ACC112 (cell line): ENCODE measurements around the gene WDR20.

Experiments
- H2AFZ ChIP-seq: fragments of 200-600 bp; sonication (generic); one replicate; pipeline ENCODE4 v1.6.0; 2017; ENCODE audit warnings: antibody characterized with exemption, low read length; ENCODE audit not compliant: unreplicated experiment
- H3K27ac ChIP-seq: fragments of 200-600 bp; sonication (generic); 2 replicates; pipeline ENCODE4 v1.5.1; 2014; ENCODE audit warnings: low read depth, mild to moderate bottlenecking, antibody characterized with exemption, low read length, moderate library complexity
- H3K27me3 ChIP-seq: fragments of 200-600 bp; sonication (generic); 2 replicates; pipeline ENCODE4 v1.6.1; 2014; ENCODE audit warnings: mild to moderate bottlenecking, antibody characterized with exemption, low read length, moderate library complexity, mixed read lengths; ENCODE audit not compliant: insufficient read depth
- H3K36me3 ChIP-seq: fragments of 200-600 bp; sonication (generic); 2 replicates; pipeline ENCODE4 v1.6.1; 2016; ENCODE audit warnings: mild to moderate bottlenecking, antibody characterized with exemption, low read length, moderate library complexity, mixed read lengths; ENCODE audit not compliant: insufficient read depth
- H3K4me1 ChIP-seq: fragments of 200-600 bp; sonication (generic); one replicate; pipeline ENCODE4 v1.6.1; 2016; ENCODE audit warnings: low read length, mixed read lengths; ENCODE audit not compliant: insufficient read depth, unreplicated experiment, control insufficient read depth
- H3K4me3 ChIP-seq: fragments of 200-600 bp; sonication (generic); 2 replicates; pipeline ENCODE4 v1.5.1; 2014; ENCODE audit warnings: mild to moderate bottlenecking, low read depth, low read length
- H3K79me2 ChIP-seq: fragments of 200-600 bp; sonication (generic); one replicate; pipeline ENCODE4 v1.6.0; 2016; ENCODE audit warnings: low read length; ENCODE audit not compliant: control insufficient read depth, unreplicated experiment, insufficient read depth

Gene WDR20

DNA sequence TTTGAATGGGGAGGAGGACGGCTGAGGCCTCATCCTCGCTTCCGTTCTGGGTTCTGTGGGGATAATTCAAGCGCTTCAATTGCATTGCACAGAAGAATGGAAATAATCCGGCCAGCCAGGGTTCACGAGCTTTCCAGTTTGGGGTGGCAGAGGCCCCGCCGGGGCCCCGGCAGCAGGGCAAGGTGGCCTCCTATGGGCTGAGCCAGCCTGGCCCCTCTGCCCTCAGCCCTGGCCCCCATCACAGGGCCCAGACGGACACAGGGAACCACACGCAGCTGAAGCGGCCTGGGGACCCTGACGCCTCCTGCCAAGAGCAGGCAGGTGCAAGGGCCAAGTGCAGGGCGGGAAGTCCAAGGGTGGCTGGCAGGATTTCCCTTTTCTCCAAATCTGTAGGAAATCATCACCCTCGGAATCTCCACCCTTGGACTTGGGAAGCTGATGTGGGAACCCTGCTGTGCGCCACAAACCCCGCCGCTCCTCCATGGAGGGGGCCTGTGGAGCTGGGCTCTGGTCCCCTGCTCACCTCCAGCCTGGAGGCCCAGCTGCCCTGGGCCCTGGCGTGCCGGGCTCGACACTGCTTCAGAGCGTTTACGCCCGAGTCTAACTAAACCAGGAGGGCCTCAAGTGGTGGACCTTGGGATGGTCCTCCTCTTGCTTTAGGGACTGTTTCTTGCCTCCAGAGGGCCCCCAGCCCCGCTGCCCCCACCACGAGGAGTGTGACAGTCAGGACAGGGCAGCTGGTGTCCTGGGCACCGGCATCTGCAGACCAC, 86.8 kb downstream of the WDR20 start:
- Histone ChIP-seq H3K27ac (no peak overlapping the region), H3K27me3 (no peaks in the 10 kb centered on the region), H3K4me1 (peaks cover under 1% of the 10 kb centered on the region), H3K4me3 (no peak overlapping the region), H2AFZ (no peak overlapping the region), H3K36me3 (peaks cover 35% of the 10 kb centered on the region; the same call in 1 of the 2 replicates), H3K79me2 (peaks cover 5% of the 10 kb centered on the region)

DNA sequence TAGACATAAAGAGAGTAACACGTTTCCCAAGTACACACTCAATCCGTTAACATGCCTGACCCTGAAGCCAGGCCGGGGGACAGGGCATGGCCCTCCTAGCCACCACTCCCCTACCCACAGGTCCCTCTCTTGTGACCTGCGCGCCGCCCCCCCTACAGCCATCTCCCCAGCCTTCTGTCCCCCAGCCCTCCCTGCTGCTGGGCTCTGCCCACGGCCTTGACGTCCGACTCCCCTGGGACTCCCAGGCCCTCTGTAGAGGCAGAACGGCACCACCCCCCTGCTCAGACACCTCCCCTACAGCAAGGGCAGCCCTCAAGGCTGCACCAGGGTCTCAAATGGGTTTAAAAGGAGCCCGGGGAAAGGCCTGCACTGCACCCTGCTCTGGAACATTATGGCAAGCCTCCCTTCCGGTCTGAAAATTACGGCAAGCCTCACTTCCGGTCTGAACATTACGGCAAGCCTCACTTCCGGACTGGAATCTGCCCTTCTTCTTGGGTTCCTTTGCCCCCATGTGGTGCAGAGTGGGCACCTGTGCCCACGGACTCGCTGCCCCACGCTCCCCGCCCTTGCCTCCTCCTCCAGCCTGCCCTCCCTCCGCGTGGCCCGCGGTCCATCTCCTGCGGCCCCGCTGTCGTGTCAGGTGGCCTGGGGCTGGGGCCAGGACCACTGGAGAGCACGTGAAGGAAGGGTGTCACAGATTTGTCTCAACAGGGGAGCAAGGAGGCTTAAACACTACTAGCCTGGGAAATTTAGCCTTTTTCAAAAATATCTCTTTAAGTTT, 87.7 kb downstream of the WDR20 start:
- no peaks in the 10 kb centered on the region for H3K27me3 ChIP-seq
- H3K4me1 ChIP-seq, result no peaks in the 10 kb centered on the region
- H3K79me2 ChIP-seq, result peaks cover 5% of the 10 kb centered on the region
- H3K36me3 ChIP-seq, result peaks cover 36% of the 10 kb centered on the region; the same call in 1 of the 2 replicates
- no peak overlapping the region for H3K27ac ChIP-seq
- no peak overlapping the region for H2AFZ ChIP-seq
- no peak overlapping the region for H3K4me3 ChIP-seq

DNA sequence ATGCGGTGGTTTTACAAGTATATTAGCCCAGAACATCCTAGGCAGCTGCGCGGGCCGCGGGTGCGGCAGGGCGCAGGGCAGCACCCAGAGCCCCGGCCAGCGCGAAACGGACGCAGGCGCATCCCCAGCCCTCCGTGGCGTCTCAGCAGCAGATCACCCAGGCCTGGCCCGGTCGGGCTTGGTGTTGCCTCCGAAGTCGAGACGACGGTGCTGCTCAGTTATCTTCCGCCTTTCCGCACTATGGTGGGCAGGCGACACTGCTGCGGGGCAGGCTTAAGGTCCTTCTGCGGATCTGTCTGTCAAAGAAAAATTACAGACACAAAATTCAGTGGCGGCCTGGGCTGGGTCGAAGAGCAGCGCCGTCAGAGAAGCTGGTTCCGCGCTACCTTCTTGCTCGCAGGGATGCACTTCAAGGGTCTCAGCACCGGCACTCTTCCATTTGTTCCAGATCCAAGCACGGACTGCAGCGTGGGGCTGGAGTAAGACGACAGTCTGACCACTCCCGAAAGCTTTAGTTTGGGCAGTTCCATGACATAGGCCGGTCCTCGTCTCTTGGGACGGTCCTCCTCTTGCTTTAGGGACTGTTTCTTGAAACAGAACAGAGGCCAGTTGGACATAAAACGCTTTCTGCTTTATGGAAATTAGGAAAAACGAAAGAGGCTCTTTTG, 89.5 kb downstream of the WDR20 start:
- Histone ChIP-seq H2AFZ (no peak overlapping the region), H3K79me2 (peaks cover 16% of the 10 kb centered on the region), H3K27ac (no peak overlapping the region), H3K4me1 (peaks cover 5% of the 10 kb centered on the region), H3K36me3 (peaks cover 47% of the 10 kb centered on the region; the same call in 1 of the 2 replicates), H3K4me3 (no peak overlapping the region), H3K27me3 (no peaks in the 10 kb centered on the region)

DNA sequence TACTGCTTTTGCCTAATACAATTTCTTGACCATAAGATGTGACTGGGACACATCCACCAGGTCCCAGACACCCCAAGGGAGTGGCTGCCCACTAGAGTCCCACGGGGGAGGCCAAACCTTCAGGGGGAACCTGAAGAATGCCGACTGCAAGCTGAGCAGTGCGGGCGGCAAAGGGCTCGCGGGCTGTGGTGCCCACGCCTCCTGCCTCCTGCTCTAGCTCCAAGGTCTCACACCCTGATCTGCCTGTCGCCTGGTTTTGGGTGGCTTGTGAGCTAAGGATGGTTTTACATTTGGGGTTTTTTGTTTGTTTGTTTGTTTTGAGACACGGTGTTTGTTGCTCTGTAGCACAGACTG, 90.0 kb downstream of the WDR20 start:
- peaks cover 6% of the 10 kb centered on the region for H3K4me1 ChIP-seq

DNA sequence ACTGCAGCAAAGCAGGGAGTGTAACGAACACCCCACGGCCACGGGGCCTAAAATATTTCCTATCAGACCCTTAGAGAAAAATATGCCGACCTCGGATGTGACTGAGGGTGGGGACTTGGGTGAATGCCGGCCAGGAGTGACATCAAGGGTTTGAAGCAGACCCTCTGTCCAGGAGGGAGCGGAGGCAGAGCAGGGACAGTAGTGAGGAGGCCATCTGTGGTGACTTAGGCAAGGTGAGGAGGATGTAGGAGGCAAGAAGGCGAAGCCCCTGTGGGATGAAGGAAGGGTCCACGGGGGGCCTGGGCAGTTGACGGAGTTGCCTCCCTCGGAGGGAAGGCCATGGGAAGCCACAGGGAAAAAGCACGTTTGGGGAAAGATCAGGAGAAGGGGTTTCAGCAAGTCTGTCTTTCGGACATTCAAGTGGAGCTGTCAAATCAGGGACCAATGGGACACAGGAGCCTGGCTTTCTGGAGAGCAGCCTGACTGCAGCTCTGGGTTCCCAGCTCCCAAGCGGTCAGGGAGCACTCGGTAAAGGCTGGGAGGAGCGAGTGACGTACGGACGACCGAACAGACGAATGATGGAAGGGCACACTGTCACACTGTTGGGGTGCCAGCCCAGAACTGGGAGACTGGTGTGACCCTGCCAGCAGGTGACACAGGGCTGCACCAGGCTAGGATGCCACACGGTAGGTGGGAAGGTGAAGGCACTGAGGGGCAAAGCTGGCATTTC, 90.9 kb downstream of the WDR20 start:
- Histone ChIP-seq H2AFZ (no peak overlapping the region), H3K79me2 (peaks cover 26% of the 10 kb centered on the region), H3K36me3 (peaks cover 45% of the 10 kb centered on the region; the same call in 1 of the 2 replicates), H3K27ac (no peak overlapping the region), H3K4me3 (no peak overlapping the region), H3K4me1 (peaks cover 12% of the 10 kb centered on the region), H3K27me3 (no peaks in the 10 kb centered on the region)

More for the DNA sequence above, 90.0 kb downstream of the WDR20 start:
- Histone ChIP-seq H3K27me3 (no peaks in the 10 kb centered on the region), H3K4me3 (no peak overlapping the region), H3K27ac (no peak overlapping the region), H3K79me2 (peaks cover 21% of the 10 kb centered on the region), H3K36me3 (peaks cover 46% of the 10 kb centered on the region; the same call in 1 of the 2 replicates), H2AFZ (no peak overlapping the region)

- Histone ChIP-seq H3K36me3 (peaks cover 45% of the 10 kb centered on the region; the same call in 1 of the 2 replicates), H3K4me1 (peaks cover 13% of the 10 kb centered on the region), H3K27me3 (no peaks in the 10 kb centered on the region), H3K79me2 (peaks cover 36% of the 10 kb centered on the region), H3K4me3 (no peak overlapping the region), H2AFZ (no peak overlapping the region), H3K27ac (no peak overlapping the region)
Measured at GRCh38 chr14:102231476-102232347, 92.0 kb downstream of the WDR20 start.

DNA sequence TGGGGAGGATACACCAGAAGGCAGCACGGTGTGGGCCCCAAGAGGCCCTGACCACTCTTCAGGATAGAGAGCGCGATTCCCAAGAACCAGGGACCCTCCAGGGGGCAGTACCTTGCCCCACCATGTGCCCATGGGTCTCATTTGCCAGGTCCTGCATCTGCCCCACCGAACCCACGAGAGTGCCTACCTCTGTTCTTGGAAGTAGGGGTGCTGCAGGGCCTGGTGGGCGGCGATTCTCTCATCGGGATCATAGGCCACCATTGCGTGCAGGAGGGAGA, 92.6 kb downstream of the WDR20 start:
- peaks cover 13% of the 10 kb centered on the region for H3K4me1 ChIP-seq
- H3K27me3 ChIP-seq, result no peaks in the 10 kb centered on the region
- H2AFZ ChIP-seq, result no peak overlapping the region
- H3K36me3 ChIP-seq, result peaks cover 45% of the 10 kb centered on the region; the same call in 1 of the 2 replicates
- H3K4me3 ChIP-seq, result no peak overlapping the region
- H3K27ac ChIP-seq, result no peak overlapping the region
- peaks cover 41% of the 10 kb centered on the region for H3K79me2 ChIP-seq

- Histone ChIP-seq H2AFZ (no peak overlapping the region), H3K36me3 (peaks cover 45% of the 10 kb centered on the region; the same call in 1 of the 2 replicates), H3K4me3 (no peak overlapping the region), H3K27ac (0 out of 2 replicates have a peak overlapping the region, but pooled peaks have one; percentile 81), H3K27me3 (no peaks in the 10 kb centered on the region), H3K4me1 (peaks cover 13% of the 10 kb centered on the region), H3K79me2 (peaks cover 42% of the 10 kb centered on the region)
Measured at GRCh38 chr14:102233081-102233480, 93.4 kb downstream of the WDR20 start.

- Histone ChIP-seq H3K4me3 (peak overlapping the region; percentile 83), H3K27ac (peak overlapping the region; percentile 81), H2AFZ (peak overlapping the region; percentile 75), H3K27me3 (no peaks in the 10 kb centered on the region), H3K36me3 (peaks cover 35% of the 10 kb centered on the region; the same call in 1 of the 2 replicates), H3K4me1 (peaks cover 13% of the 10 kb centered on the region), H3K79me2 (peaks cover 42% of the 10 kb centered on the region)
Measured at GRCh38 chr14:102234331-102235264, 94.9 kb downstream of the WDR20 start.
